HG03442 (cell line): ENCODE data around the gene GRPEL1.
"Not testable (repeated sequence)": the region's sequence is repeated elsewhere in the genome, so short reads cannot be mapped to it uniquely, and the experiment has no call there.

Experiments used
- ATAC-seq: cut with Tn5 transposase; IDR thresholded peaks from one replicate; pipeline ENCODE4 v1.9.1; 2021; ENCODE audit warnings: mild to moderate bottlenecking, moderate library complexity; ENCODE audit not compliant: unreplicated experiment

The GRPEL1 gene

GRCh38 chr4:7067452-7068278 is at the start of gene GRPEL1:
GRPEL1 (minus strand) TSS chr4:7068064; CDS start chr4:7068032, 32 bp downstream.
- ATAC-seq = peak; percentile 89

DNA sequence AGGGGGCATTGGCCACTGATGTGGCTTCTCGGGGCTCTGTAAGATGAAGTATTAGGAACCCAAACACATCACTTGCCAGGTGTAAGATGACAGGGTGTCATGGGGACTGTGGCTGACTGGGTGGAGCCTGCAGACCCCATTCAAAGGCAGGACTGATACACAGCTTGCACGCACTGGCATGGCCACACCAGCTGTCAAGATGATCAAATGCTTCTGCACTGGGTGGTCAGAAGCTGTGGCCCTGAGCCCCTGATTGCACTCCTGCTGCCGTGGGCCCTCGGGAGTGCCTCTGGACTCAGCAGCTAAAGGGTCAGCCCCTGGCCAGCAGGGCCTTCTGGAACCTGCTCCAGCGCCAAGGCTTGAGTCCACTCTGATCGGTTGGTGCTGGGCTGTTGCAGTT is 48.8 kb upstream of the GRPEL1 start:
- no peak for ATAC-seq

DNA sequence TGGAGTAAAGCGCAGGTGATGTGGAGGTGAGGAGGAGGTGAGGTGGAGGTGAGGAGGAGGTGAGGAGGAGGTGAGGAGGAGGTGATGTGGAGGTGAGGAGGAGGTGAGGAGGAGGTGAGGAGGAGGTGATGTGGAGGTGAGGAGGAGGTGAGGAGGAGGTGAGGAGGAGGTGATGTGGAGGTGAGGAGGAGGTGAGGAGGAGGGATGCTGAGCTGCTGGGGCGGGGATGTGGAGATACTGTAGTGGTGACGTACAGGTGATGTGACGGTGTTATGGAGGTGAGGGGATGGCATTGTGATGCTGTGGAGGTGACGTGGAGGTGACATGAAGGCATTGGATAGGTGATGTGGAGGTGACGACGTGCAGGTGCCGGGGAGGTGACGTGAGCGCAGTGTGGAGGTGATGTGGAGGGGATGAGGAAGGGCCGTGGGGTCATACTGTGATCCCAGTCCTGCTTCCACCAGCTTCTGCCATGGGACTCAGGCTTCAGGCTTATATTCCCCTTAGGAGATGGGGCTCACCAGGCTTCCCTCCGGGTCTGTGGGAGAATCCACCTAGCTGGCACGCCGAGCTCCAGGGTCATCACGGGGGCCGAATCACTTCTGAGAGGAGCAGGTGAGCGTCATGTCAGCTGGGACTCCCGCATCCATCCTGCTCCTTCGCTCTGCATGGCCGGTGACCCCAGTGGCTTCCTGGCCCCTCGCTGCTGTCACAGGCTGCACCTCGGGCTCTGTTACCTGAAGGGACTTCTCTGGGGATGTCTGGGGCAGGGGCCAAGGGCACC is 47.9 kb upstream of the GRPEL1 start:
- no peak for ATAC-seq

DNA sequence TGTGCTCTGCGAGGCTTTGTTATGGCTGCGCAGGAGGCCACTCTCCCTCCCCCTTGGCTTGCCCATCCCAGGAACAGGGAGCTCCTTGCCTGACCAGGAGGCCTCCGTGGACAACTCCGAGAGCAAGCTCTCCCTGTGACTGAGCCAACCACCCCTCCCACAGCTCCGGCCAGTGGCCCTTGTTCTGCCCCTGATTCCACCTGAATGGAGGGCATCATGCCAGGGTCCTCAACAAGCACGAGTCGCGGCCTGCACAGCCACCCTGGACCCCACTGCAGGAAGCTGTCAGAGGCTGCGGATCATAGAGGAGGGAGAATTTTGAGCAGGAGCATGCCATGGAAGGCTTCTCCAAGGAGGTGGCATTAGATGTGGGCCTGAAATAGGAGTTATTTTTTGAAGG is 44.8 kb upstream of the GRPEL1 start:
- ATAC-seq = no peak

GRCh38 chr4:7111441-7111840 is 43.6 kb upstream of the GRPEL1 start:
- no peak for ATAC-seq

DNA sequence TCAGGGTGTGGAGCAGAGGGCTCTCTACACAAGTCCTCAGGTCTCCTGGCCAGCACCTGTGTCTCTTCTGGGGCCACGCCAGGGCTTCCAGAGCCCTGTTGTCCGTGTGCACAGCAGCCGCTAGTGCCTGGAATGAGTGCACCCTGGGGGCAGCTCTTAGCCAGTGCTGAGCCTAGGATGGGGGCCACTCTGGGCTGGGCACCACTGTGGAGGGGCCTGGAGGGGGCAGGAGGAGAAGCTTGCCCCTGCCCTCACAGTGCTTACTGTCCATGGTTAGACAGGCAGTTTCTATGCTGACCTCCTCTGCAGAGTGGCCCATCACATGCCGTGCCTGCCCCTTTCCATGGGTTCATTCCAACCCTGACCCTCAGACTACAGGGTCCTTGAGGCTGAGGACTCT is 42.7 kb upstream of the GRPEL1 start:
- no peak for ATAC-seq

DNA sequence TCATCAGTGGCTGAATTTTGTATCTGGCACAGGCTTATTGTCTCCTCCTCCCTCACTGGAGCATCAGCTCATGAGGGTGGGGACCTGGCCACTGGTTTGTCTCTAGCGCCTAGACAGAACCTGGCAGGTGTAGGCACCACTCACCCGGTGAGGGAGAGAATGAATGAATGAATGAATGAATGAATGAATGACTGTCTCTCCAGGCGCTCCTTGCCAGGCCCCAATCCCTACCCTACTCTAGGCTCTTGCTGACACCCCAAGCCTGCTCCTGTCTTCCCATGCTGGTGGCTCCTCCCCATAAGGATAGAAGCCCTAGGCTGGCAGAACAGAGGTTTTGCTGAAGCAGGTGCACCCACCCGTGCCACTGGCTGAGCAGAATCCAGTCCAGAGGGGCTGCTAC is 41.3 kb upstream of the GRPEL1 start:
- no peak for ATAC-seq

- no peak for ATAC-seq
Observed at GRCh38 chr4:7108660-7109059, 40.8 kb upstream of the GRPEL1 start.

DNA sequence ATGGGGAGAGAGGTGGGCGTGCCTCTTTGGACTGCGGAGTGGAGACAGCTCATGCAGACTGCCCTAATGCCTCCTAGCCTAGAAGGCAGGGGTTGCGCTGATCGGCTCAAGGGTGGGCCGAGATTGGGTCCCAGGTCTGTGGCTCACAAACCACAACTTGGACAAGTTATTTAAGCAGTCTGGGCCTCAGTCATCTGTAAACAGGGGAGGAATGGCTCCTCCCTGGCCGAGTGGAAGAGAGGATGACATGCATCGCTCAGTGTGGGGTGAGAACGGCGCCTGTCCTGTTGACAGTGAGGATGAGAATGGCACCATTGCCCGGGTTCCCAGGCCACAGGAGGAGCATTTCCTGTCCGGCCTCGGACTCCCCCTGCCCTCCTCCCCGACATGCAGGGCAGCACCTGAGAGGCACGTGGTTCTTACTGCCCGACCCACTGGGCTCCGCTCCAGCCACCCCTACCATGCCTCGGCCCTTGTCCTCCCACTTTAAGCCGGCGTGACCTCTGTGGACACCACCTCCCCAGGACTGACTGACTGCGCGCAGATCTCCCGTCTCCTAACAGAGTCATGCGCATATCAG is 40.3 kb upstream of the GRPEL1 start:
- no peak for ATAC-seq

- no peak for ATAC-seq
Observed at GRCh38 chr4:7107166-7107905, 39.5 kb upstream of the GRPEL1 start.

GRCh38 chr4:7105276-7105675 is 37.4 kb upstream of the GRPEL1 start:
- ATAC-seq = no peak

- no peak for ATAC-seq
Observed at GRCh38 chr4:7104366-7105031, 36.6 kb upstream of the GRPEL1 start.

DNA sequence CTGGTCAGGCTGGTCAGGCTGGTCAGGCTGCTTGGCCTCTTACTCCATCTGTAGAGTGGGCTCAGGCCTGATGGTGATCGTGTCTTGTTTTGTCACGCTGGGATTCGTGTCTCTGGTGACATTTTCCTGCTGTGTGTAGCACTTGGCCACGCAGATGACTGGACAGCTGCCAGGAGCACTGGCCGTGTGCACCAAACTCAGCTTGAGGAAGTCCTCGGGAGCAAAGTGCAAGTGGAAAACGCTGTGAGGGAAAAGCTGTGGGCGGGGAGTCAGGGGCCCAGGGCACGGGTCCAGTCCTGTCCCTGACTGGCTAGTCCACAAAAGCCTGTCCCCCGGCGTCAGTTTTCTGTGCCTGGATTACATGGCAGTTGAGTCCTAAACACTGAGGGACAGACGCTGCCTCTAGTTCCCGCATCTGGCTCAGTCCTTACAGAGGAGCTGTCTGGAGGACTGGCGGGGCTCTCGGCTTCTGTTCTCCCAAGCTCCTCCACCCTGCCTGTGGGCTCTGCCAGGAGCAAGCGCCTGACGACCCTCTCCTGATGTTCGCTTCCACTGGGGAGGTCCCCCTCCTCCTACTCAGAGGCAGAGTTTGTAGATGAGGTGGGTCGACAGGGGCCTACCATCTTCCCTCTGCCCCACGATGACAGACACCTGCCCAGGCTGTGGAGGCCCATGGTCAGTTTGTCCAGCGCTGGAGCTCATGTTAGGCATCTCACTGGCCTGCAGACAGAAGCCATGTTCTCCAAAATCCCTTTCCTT is 35.9 kb upstream of the GRPEL1 start:
- ATAC-seq = no peak

DNA sequence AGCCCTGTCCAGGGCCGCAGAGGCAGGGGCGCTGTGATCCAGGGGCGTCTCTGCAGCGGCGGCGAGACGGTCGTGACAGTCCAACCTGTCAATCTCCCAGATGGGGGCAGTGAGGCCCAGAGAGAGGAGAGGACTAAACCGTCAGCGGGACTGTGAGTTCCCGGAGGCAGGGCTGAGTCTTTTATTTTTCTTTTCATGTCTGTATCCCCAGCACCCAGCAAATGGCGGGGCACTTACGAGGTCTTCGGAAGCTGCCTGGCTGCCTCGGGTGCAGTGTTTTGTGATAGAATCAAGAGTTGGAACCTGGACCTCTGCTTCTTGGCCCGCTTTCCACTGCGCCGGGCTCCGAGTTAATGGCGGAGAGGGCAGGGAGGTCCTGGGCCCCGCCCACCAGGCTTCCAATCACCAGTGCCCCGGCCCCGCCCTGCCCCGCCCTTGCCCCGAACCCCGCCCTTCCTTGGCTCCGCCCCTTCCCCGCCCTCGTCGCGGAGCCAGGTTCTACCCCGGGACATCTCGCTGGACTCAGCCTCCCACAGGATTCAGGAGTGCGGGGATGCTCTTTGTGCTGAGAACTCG is 35.3 kb upstream of the GRPEL1 start:
- peak; percentile 84 for ATAC-seq

GRCh38 chr4:7102516-7102909 is 34.6 kb upstream of the GRPEL1 start:
- ATAC-seq = not testable (repeated sequence)

- no peak for ATAC-seq
Observed at GRCh38 chr4:7101692-7102515, 34.0 kb upstream of the GRPEL1 start.

- ATAC-seq = no peak
Observed at GRCh38 chr4:7096236-7096635, 28.4 kb upstream of the GRPEL1 start.

- ATAC-seq = no peak
Observed at GRCh38 chr4:7095611-7096155, 27.8 kb upstream of the GRPEL1 start.
